Mesendoderm (in vitro differentiated cells): ENCODE data around the gene HDGFL1.

Experiments used
- DNase-seq: peaks from one replicate; pipeline ENCODE4 v3.0.0; 2013
- H2AK5ac ChIP-seq: 2 replicates; pipeline ENCODE4 v1.6.1; 2013; ENCODE audit warnings: low read length, inconsistent platforms
- H2BK120ac ChIP-seq: 2 replicates; pipeline ENCODE4 v1.6.1; 2013; ENCODE audit warnings: low read depth, mild to moderate bottlenecking, low read length, moderate library complexity, mixed read lengths
- H2BK15ac ChIP-seq: replicated peaks from 2 replicates; pipeline ENCODE4 v1.6.1; 2013; ENCODE audit warnings: low read depth, mild to moderate bottlenecking, moderate library complexity
- H2BK5ac ChIP-seq: 2 replicates; pipeline ENCODE4 v1.6.1; 2013; ENCODE audit warnings: low read length, inconsistent platforms
- H3K18ac ChIP-seq: 2 replicates; pipeline ENCODE4 v1.6.1; 2013; ENCODE audit warnings: mild to moderate bottlenecking, low read length, mixed read lengths
- H3K23ac ChIP-seq: one replicate; pipeline ENCODE4 v1.6.1; 2013; ENCODE audit warnings: low read length
- H3K27ac ChIP-seq: 2 replicates; pipeline ENCODE4 v1.5.1; 2013; ENCODE audit warnings: low read depth, mild to moderate bottlenecking, inconsistent platforms, low read length, moderate library complexity
- H3K27me3 ChIP-seq: 2 replicates; pipeline ENCODE4 v1.6.1; 2013; ENCODE audit warnings: low read length, control low read depth, mild to moderate bottlenecking, inconsistent platforms; ENCODE audit not compliant: insufficient read depth, poor library complexity
- H3K36me3 ChIP-seq: 2 replicates; pipeline ENCODE4 v1.6.1; 2013; ENCODE audit warnings: low read length, inconsistent platforms; ENCODE audit not compliant: control insufficient read depth, insufficient read depth
- H3K4ac ChIP-seq: one replicate; pipeline ENCODE4 v1.6.1; 2013; ENCODE audit warnings: low read depth, mild to moderate bottlenecking, low read length, moderate library complexity
- H3K4me1 ChIP-seq: 2 replicates; pipeline ENCODE4 v1.6.1; 2013; ENCODE audit warnings: low read depth, low read length, inconsistent platforms; ENCODE audit not compliant: control insufficient read depth
- H3K4me2 ChIP-seq: 2 replicates; pipeline ENCODE4 v1.6.1; 2013; ENCODE audit warnings: low read length
- H3K4me3 ChIP-seq: 2 replicates; pipeline ENCODE4 v1.5.1; 2013; ENCODE audit warnings: mild to moderate bottlenecking, low read length
- H3K56ac ChIP-seq: one replicate; pipeline ENCODE4 v1.6.1; 2013; ENCODE audit warnings: low read length
- H3K79me1 ChIP-seq: 2 replicates; pipeline ENCODE4 v1.6.1; 2013; ENCODE audit warnings: low read length, inconsistent platforms
- H3K79me2 ChIP-seq: 2 replicates; pipeline ENCODE4 v1.6.1; 2013; ENCODE audit warnings: mild to moderate bottlenecking, low read length; ENCODE audit not compliant: control insufficient read depth, insufficient read depth
- H3K9ac ChIP-seq: 2 replicates; pipeline ENCODE4 v1.6.1; 2013; ENCODE audit warnings: low read length, inconsistent platforms
- H4K5ac ChIP-seq: one replicate; pipeline ENCODE4 v1.6.1; 2013; ENCODE audit warnings: low read length
- H4K8ac ChIP-seq: one replicate; pipeline ENCODE4 v1.6.1; 2013; ENCODE audit warnings: low read depth, mild to moderate bottlenecking, control low read depth, low read length, moderate library complexity
- WGBS: extraction: QIAGEN DNeasy Blood & Tissue Kit; methylation state at CpG from one replicate; pipeline ENCODE4 v1.1.7; 2013; ENCODE audit warnings: low lambda C conversion rate, missing lambda C conversion rate; ENCODE audit not compliant: insufficient coverage; ENCODE audit errors: extremely low coverage; 5-methylcytosine and 5-hydroxymethylcytosine counted together

The HDGFL1 gene

DNA sequence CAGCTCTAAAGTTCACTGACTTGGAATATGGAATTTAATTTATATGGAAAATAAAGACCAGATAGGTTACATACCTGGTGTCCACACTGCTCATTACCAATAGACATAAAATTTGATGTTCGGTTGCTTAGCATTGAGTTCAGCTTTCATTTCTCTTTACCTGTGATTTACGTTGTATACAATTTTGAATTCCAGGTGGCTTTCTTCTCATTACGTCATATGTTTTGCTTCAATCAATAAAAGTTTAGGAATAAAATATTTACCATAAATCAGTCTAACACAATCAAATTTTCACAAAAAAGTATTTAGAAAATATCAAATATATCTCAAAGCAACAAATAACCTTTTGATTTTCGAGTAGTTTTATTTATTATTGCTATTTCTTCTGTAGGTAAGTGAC is 40.8 kb downstream of the HDGFL1 start:
- Histone ChIP-seq H3K27ac (no peak overlapping the region), H4K5ac (no peak overlapping the region), H3K56ac (no peak overlapping the region), H3K4me2 (no peak overlapping the region), H2AK5ac (no peak overlapping the region), H3K9ac (no peak overlapping the region), H3K79me1 (no peaks in the 10 kb centered on the region), H3K23ac (no peak overlapping the region), H2BK120ac (no peak overlapping the region), H3K4me1 (no peaks in the 10 kb centered on the region), H4K8ac (no peak overlapping the region), H2BK5ac (no peak overlapping the region), H3K27me3 (no peaks in the 10 kb centered on the region), H3K36me3 (no peaks in the 10 kb centered on the region), H3K4me3 (no peak overlapping the region), H3K79me2 (no peaks in the 10 kb centered on the region), H2BK15ac (no peak overlapping the region), H3K18ac (no peak overlapping the region), H3K4ac (no peak overlapping the region)
- WGBS = no CpG with 5 or more reads among the region's 4 CpGs
- no peak for DNase-seq

DNA sequence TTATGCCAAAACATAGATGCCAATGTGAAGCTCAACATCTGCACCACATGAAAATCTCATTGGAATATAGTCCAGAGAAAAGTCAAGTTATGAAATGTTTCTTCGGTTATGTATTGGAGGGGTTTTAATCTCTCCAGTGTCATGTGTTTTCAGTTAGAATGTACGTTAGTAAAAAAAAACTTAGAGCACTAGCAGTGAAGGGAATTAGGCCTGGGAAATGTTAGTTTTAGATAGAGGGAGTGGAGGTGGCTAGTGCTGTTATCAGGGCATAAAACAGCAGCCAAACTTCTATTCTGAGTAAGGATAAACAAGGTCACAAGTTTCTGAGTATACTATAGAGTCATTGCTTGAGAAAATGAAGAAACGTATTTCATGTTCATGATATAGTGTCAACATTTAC is 42.9 kb downstream of the HDGFL1 start:
- H3K4me3 ChIP-seq = no peak overlapping the region
- H3K79me1 ChIP-seq = no peaks in the 10 kb centered on the region
- H3K23ac ChIP-seq = no peak overlapping the region
- no peaks in the 10 kb centered on the region for H3K79me2 ChIP-seq
- H3K18ac ChIP-seq = no peak overlapping the region
- H4K8ac ChIP-seq = no peak overlapping the region
- no peak overlapping the region for H4K5ac ChIP-seq
- no peak overlapping the region for H2AK5ac ChIP-seq
- no peak overlapping the region for H3K56ac ChIP-seq
- no peaks in the 10 kb centered on the region for H3K27me3 ChIP-seq
- no CpG with 5 or more reads among the region's 3 CpGs for WGBS
- no peaks in the 10 kb centered on the region for H3K36me3 ChIP-seq
- no peaks in the 10 kb centered on the region for H3K4me1 ChIP-seq
- no peak for DNase-seq
- H3K9ac ChIP-seq = no peak overlapping the region
- no peak overlapping the region for H2BK15ac ChIP-seq
- H2BK5ac ChIP-seq = no peak overlapping the region
- no peak overlapping the region for H3K4me2 ChIP-seq
- no peak overlapping the region for H3K4ac ChIP-seq
- H3K27ac ChIP-seq = no peak overlapping the region
- no peak overlapping the region for H2BK120ac ChIP-seq

DNA sequence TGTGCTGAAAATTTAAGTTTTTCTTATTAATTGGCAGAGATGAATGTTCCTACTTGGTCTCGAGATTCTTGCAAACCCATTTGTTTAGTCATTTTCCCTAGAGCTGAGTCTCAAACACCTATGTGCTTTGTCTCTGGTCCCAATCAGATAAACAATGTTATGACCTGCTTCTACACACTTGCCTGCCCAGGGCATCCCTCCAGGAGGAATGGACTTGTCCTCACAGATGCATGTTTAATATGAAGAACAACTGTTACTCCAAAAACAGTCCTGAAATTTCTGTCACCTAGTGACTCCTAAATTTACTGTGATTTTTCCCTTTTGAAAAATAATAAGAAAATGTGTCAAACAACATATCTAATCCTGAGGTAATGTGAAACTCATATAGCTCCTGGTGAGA is 43.7 kb downstream of the HDGFL1 start:
- H3K4ac ChIP-seq = no peak overlapping the region
- no CpG with 5 or more reads among the region's 1 CpG for WGBS
- no peak overlapping the region for H2BK120ac ChIP-seq
- H4K8ac ChIP-seq = no peak overlapping the region
- H3K23ac ChIP-seq = no peak overlapping the region
- no peak overlapping the region for H3K18ac ChIP-seq
- H3K4me3 ChIP-seq = no peak overlapping the region
- no peaks in the 10 kb centered on the region for H3K27me3 ChIP-seq
- H3K36me3 ChIP-seq = no peaks in the 10 kb centered on the region
- H2BK15ac ChIP-seq = no peak overlapping the region
- H4K5ac ChIP-seq = no peak overlapping the region
- H3K56ac ChIP-seq = no peak overlapping the region
- no peak overlapping the region for H3K4me2 ChIP-seq
- H3K79me1 ChIP-seq = no peaks in the 10 kb centered on the region
- no peak overlapping the region for H2BK5ac ChIP-seq
- DNase-seq = no peak
- no peak overlapping the region for H3K27ac ChIP-seq
- no peak overlapping the region for H3K9ac ChIP-seq
- no peaks in the 10 kb centered on the region for H3K79me2 ChIP-seq
- H2AK5ac ChIP-seq = no peak overlapping the region
- no peaks in the 10 kb centered on the region for H3K4me1 ChIP-seq

DNA sequence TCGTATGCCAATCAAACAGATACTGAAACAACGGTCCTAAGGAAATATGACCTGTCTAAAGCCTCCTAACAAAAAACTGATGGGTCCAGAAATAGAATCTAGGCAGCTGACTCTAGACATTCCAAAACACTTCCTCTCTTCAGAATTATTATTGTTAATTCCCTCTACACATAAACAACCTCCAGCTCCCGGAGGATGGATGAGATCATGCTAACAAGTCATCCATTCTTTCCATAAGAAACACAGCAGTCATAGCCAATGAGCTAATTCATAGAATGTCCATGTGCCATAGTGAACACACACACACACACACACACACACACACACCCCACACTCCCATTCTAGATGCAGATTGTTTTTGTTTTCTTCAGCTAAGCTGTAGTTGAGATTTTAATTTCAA is 44.3 kb downstream of the HDGFL1 start:
- Histone ChIP-seq H4K8ac (no peak overlapping the region), H2BK5ac (no peak overlapping the region), H3K79me2 (no peaks in the 10 kb centered on the region), H3K9ac (no peak overlapping the region), H3K4ac (no peak overlapping the region), H4K5ac (no peak overlapping the region), H3K4me1 (no peaks in the 10 kb centered on the region), H3K79me1 (no peaks in the 10 kb centered on the region), H3K56ac (no peak overlapping the region), H3K36me3 (no peaks in the 10 kb centered on the region), H2BK120ac (no peak overlapping the region), H2AK5ac (no peak overlapping the region), H3K27me3 (no peaks in the 10 kb centered on the region), H3K18ac (no peak overlapping the region), H3K23ac (no peak overlapping the region), H3K4me2 (no peak overlapping the region), H2BK15ac (no peak overlapping the region), H3K4me3 (no peak overlapping the region), H3K27ac (no peak overlapping the region)
- no CpG with 5 or more reads among the region's 3 CpGs for whole genome bisulfite sequencing
- no peak for DNase-seq

DNA sequence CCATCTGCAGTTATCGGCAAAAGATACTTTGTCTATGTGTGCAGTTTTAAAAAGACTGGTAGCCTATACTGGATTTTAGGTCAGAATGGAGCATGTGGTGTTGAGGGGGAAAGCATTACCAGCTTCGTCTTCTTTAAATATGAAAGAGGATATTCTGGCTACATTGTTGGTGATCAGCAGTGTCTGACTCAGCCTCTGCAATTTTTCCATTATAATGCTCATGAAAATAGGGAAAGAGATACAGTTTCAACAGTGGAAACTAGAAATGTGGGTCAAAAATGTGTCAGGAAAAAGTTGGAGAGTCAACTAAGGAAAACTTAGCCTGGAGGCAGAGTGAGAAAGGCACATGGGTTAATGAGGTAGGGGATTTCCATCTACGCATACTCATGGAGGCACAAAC is 45.2 kb downstream of the HDGFL1 start:
- Histone ChIP-seq H2AK5ac (no peak overlapping the region), H3K9ac (no peak overlapping the region), H3K27ac (no peak overlapping the region), H3K4ac (no peak overlapping the region), H2BK5ac (no peak overlapping the region), H3K56ac (no peak overlapping the region), H3K4me1 (no peaks in the 10 kb centered on the region), H3K18ac (no peak overlapping the region), H3K79me2 (no peaks in the 10 kb centered on the region), H3K36me3 (no peaks in the 10 kb centered on the region), H3K27me3 (no peaks in the 10 kb centered on the region), H4K5ac (no peak overlapping the region), H3K23ac (no peak overlapping the region), H3K4me3 (no peak overlapping the region), H2BK15ac (no peak overlapping the region), H3K4me2 (no peak overlapping the region), H4K8ac (no peak overlapping the region), H3K79me1 (no peaks in the 10 kb centered on the region), H2BK120ac (no peak overlapping the region)
- no peak for DNase-seq
- no CpG with 5 or more reads among the region's 3 CpGs for WGBS

DNA sequence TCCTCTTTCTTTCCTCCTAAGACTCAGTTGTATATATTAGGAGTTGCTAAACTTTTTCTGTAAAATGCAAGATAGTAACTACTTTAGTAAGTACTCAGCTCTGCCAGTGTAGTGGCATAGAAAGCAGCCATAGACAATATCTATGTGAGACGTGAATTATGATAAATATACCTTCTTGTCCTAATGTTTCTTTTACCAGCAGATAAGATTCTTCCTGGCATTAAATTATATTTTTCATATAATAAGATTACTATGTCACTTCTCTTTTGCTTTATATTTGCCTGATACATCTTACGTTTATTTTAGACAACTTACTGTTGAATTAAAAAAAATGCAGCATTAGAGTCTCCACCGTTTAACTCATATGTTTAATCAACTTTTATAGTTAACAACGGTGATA is 51.7 kb downstream of the HDGFL1 start:
- H4K8ac ChIP-seq = no peak overlapping the region

More for the DNA sequence above, 51.7 kb downstream of the HDGFL1 start:
- no peak overlapping the region for H3K4me2 ChIP-seq
- H3K27me3 ChIP-seq = no peaks in the 10 kb centered on the region
- no peak overlapping the region for H3K4ac ChIP-seq
- H3K4me1 ChIP-seq = no peaks in the 10 kb centered on the region
- H2BK5ac ChIP-seq = no peak overlapping the region
- H3K79me1 ChIP-seq = no peaks in the 10 kb centered on the region
- H3K36me3 ChIP-seq = no peaks in the 10 kb centered on the region
- no peak for DNase-seq
- H3K56ac ChIP-seq = no peak overlapping the region
- WGBS = no CpG with 5 or more reads among the region's 4 CpGs
- no peak overlapping the region for H3K27ac ChIP-seq
- H2BK15ac ChIP-seq = no peak overlapping the region
- H2BK120ac ChIP-seq = no peak overlapping the region
- H3K18ac ChIP-seq = no peak overlapping the region
- no peak overlapping the region for H3K23ac ChIP-seq
- H3K79me2 ChIP-seq = no peaks in the 10 kb centered on the region
- H3K9ac ChIP-seq = no peak overlapping the region
- no peak overlapping the region for H4K5ac ChIP-seq
- H2AK5ac ChIP-seq = no peak overlapping the region
- H3K4me3 ChIP-seq = no peak overlapping the region
